H1 (cell line): ENCODE results near the gene TCF4. TPM values are rescaled to one million over a fixed set of nuclear protein-coding genes. Genes with fewer than 3 reads are reported as not detected.

ENCODE experiments used
- CTCF ChIA-PET: fragments of 300-600 bp; sonication (Branson Sonifier 250); formaldehyde crosslinking; loops from one replicate; lab custom pipeline; 2021; ENCODE audit not compliant: partially characterized antibody; lab: Charles Lee
- POLR2A ChIA-PET: fragments of 300-600 bp; sonication (Branson Sonifier 250); formaldehyde crosslinking; loops from one replicate; lab custom pipeline; 2021; ENCODE audit warnings: inconsistent platforms; ENCODE audit not compliant: partially characterized antibody; lab: Charles Lee
- DNase-seq, 2 experiments: peaks; one replicate each; pipeline versions ENCODE4 v3.0.0 to v3.0.0-alpha.2; 2010 to 2022; ENCODE audit warnings: low spot score in 2 of 2, low read depth in 1 of 2, mixed read lengths in 1 of 2
- FAIRE-seq: peaks from 2 replicates; lab custom pipeline; 2011; peaks lifted over from hg19 to GRCh38; lab: Jason Lieb, UNC
- H2AFZ ChIP-seq: 2 replicates; pipeline ENCODE4 v1.8.1; 2012; ENCODE audit warnings: low read length, inconsistent platforms
- H2AK5ac ChIP-seq: 2 replicates; pipeline ENCODE4 v1.6.1; 2013; ENCODE audit warnings: low read depth, low read length
- H2BK120ac ChIP-seq: replicated peaks from 2 replicates; pipeline ENCODE3; 2013; ENCODE audit warnings: low read depth, low read length, inconsistent platforms
- H2BK12ac ChIP-seq: 2 replicates; pipeline ENCODE4 v1.6.1; 2013; ENCODE audit warnings: low read depth, low read length
- H2BK15ac ChIP-seq: 2 replicates; pipeline ENCODE4 v1.6.1; 2013; ENCODE audit warnings: low read length
- H2BK20ac ChIP-seq: 2 replicates; pipeline ENCODE4 v1.6.1; 2013; ENCODE audit warnings: low read length
- H2BK5ac ChIP-seq: 2 replicates; pipeline ENCODE4 v1.6.1; 2013; ENCODE audit warnings: low read depth, low read length
- H3K14ac ChIP-seq: 2 replicates; pipeline ENCODE4 v1.6.1; 2013; ENCODE audit warnings: inconsistent platforms; ENCODE audit not compliant: insufficient read length
- H3K18ac ChIP-seq: 2 replicates; pipeline ENCODE4 v1.6.1; 2013; ENCODE audit warnings: low read length; ENCODE audit errors: extremely low read depth
- H3K23ac ChIP-seq: 2 replicates; pipeline ENCODE4 v1.6.1; 2013; ENCODE audit warnings: inconsistent platforms; ENCODE audit not compliant: insufficient read length
- H3K23me2 ChIP-seq: 2 replicates; pipeline ENCODE4 v1.6.1; 2013; ENCODE audit warnings: low read depth, low read length
- H3K27ac ChIP-seq: 2 replicates; pipeline ENCODE4 v1.6.1; 2011; ENCODE audit warnings: low read depth, low read length, inconsistent platforms
- H3K27me3 ChIP-seq, 4 experiments: replicated peaks in 1 of 4; 1 replicate in 1 of 4; 2 replicates in 3 of 4; pipeline versions ENCODE4 v1.6.1 to v1.8.1; 2011 to 2013; ENCODE audit warnings: low read length in 3 of 4, mild to moderate bottlenecking in 3 of 4, inconsistent platforms in 2 of 4, mixed read lengths in 2 of 4, moderate library complexity in 1 of 4; ENCODE audit not compliant: control insufficient read depth in 3 of 4, insufficient read depth in 3 of 4; ENCODE audit errors: extremely low read depth in 1 of 4
- H3K36me3 ChIP-seq, 4 experiments: 2 replicates each; pipeline versions ENCODE4 v1.6.1 to v1.8.1; 2011 to 2013; ENCODE audit warnings: mild to moderate bottlenecking in 4 of 4, low read length in 3 of 4, moderate library complexity in 2 of 4, control low read depth in 1 of 4, inconsistent platforms in 1 of 4; ENCODE audit not compliant: insufficient read depth in 4 of 4, control insufficient read depth in 2 of 4
- H3K4ac ChIP-seq: replicated peaks from 2 replicates; pipeline ENCODE3; 2013; ENCODE audit warnings: low read length, low read depth, mixed read lengths, inconsistent platforms; ENCODE audit not compliant: insufficient read length
- H3K4me1 ChIP-seq, 4 experiments: replicated peaks in 1 of 4; 1 replicate in 1 of 4; 2 replicates in 3 of 4; pipeline versions ENCODE4 v1.6.1 to v1.8.1; 2011 to 2013; ENCODE audit warnings: low read length in 3 of 4, inconsistent platforms in 2 of 4, mixed read lengths in 1 of 4; ENCODE audit not compliant: insufficient read depth in 4 of 4, control insufficient read depth in 3 of 4
- H3K4me2 ChIP-seq, 2 experiments: 2 replicates each; pipeline versions ENCODE4 v1.6.1 to v1.8.1; 2011 to 2013; ENCODE audit warnings: low read depth in 2 of 2, low read length in 2 of 2, control low read depth in 1 of 2, inconsistent platforms in 1 of 2, mild to moderate bottlenecking in 1 of 2; ENCODE audit not compliant: insufficient read depth in 1 of 2
- H3K4me3 ChIP-seq, 4 experiments: fragments of 200-600, 300-600 bp in 1 of 4; sonication (generic), shearing (Covaris generic), sonication (Bioruptor Twin) in 1 of 4; 2 replicates each; pipeline versions ENCODE4 v1.5.1 to v1.8.1; 2011 to 2016; ENCODE audit warnings: low read length in 4 of 4, low read depth in 3 of 4, control low read depth in 2 of 4, inconsistent platforms in 2 of 4, mild to moderate bottlenecking in 2 of 4, mixed read lengths in 1 of 4, moderate library complexity in 1 of 4; ENCODE audit not compliant: insufficient read depth in 2 of 4; ENCODE audit errors: extremely low read depth in 1 of 4
- H3K56ac ChIP-seq: replicated peaks from 2 replicates; pipeline ENCODE3; 2013; ENCODE audit warnings: low read depth, mild to moderate bottlenecking, mixed read lengths, low read length, inconsistent platforms; ENCODE audit not compliant: insufficient read length
- H3K79me1 ChIP-seq: 2 replicates; pipeline ENCODE4 v1.6.1; 2013; ENCODE audit warnings: low read depth, low read length, control low read depth
- H3K79me2 ChIP-seq, 2 experiments: 2 replicates each; pipeline versions ENCODE4 v1.6.1 to v1.8.1; 2012 to 2013; ENCODE audit warnings: low read length in 2 of 2, mild to moderate bottlenecking in 2 of 2, inconsistent platforms in 1 of 2; ENCODE audit not compliant: insufficient read depth in 2 of 2, control insufficient read depth in 1 of 2
- H3K9ac ChIP-seq, 4 experiments: replicated peaks in 1 of 4; 1 replicate in 1 of 4; 2 replicates in 3 of 4; pipeline versions ENCODE4 v1.6.1 to v1.8.1; 2011 to 2013; ENCODE audit warnings: low read depth in 3 of 4, low read length in 3 of 4, control low read depth in 2 of 4, mild to moderate bottlenecking in 2 of 4, moderate library complexity in 2 of 4, inconsistent platforms in 1 of 4; ENCODE audit errors: extremely low read depth in 1 of 4
- H3K9me3 ChIP-seq, 2 experiments: 2 replicates each; pipeline versions ENCODE4 v1.6.1 to v1.8.1; 2012 to 2013; ENCODE audit warnings: mild to moderate bottlenecking in 2 of 2, moderate library complexity in 2 of 2, control low read depth in 1 of 2, inconsistent platforms in 1 of 2, low read depth in 1 of 2, low read length in 1 of 2, mixed read lengths in 1 of 2; ENCODE audit not compliant: insufficient read depth in 2 of 2
- H4K20me1 ChIP-seq, 2 experiments: replicated peaks in 1 of 2; 2 replicates each; pipeline versions ENCODE3 to v1.8.1; 2011 to 2013; ENCODE audit warnings: inconsistent platforms in 2 of 2, low read length in 2 of 2, mild to moderate bottlenecking in 1 of 2; ENCODE audit not compliant: insufficient read depth in 2 of 2, control insufficient read depth in 1 of 2
- H4K5ac ChIP-seq: 2 replicates; pipeline ENCODE4 v1.6.1; 2013; ENCODE audit warnings: low read length, low read depth, mixed read lengths, inconsistent platforms; ENCODE audit not compliant: insufficient read length
- H4K8ac ChIP-seq: 2 replicates; pipeline ENCODE4 v1.8.0; 2013; ENCODE audit warnings: mild to moderate bottlenecking, moderate library complexity, low read length, inconsistent platforms; ENCODE audit not compliant: insufficient read depth; ENCODE audit errors: extremely low read depth
- H4K91ac ChIP-seq: replicated peaks from 2 replicates; pipeline ENCODE3; 2013; ENCODE audit warnings: low read length, mixed read lengths, inconsistent platforms; ENCODE audit not compliant: insufficient read length
- ASH2L ChIP-seq: fragments of 200-600, 300-600 bp; sonication (generic); IDR thresholded peaks from one replicate; pipeline ENCODE4 v1.7.1; 2017; ENCODE audit warnings: low read length
- E2F6 ChIP-seq: IDR thresholded peaks from 2 replicates; pipeline ENCODE4 v1.6.1; 2012; ENCODE audit warnings: inconsistent platforms
- EZH2 ChIP-seq: fragments of 200-600 bp; sonication (generic); IDR thresholded peaks from 2 replicates; pipeline ENCODE4 v1.7.1; 2012; ENCODE audit warnings: low read depth, mild to moderate bottlenecking, moderate library complexity, low read length, inconsistent platforms; ENCODE audit not compliant: severe bottlenecking
- GABPA ChIP-seq: IDR thresholded peaks from 2 replicates; pipeline ENCODE4 v1.6.1; 2011; ENCODE audit warnings: mild to moderate bottlenecking, low read length, moderate library complexity, borderline replicate concordance; ENCODE audit not compliant: insufficient read depth
- JUN ChIP-seq: IDR thresholded peaks from 2 replicates; pipeline ENCODE4 v1.6.1; 2011; ENCODE audit warnings: low read depth, mild to moderate bottlenecking, improper control_type of control experiment, low read length
- PHF8 ChIP-seq: fragments of 200-600 bp; sonication (generic); conservative IDR thresholded peaks from 2 replicates; pipeline ENCODE4 v1.7.1; 2012; ENCODE audit warnings: low read depth, mild to moderate bottlenecking, inconsistent platforms, low read length, moderate library complexity
- POLR2A ChIP-seq, 2 experiments: IDR thresholded peaks; 1 replicate in 1 of 2; 2 replicates in 1 of 2; pipeline ENCODE4 v1.6.1; 2011; ENCODE audit warnings: low read depth in 2 of 2, low read length in 2 of 2, mild to moderate bottlenecking in 2 of 2; ENCODE audit errors: control extremely low read depth in 1 of 2
- RXRA ChIP-seq: IDR thresholded peaks from 2 replicates; pipeline ENCODE4 v1.6.1; 2011; ENCODE audit warnings: low read depth, mild to moderate bottlenecking, low read length, moderate library complexity; ENCODE audit not compliant: insufficient read depth
- SIRT6 ChIP-seq: IDR thresholded peaks from one replicate; pipeline ENCODE4 v1.7.1; 2012; ENCODE audit warnings: low read length, inconsistent platforms
- SP1 ChIP-seq: IDR thresholded peaks from 2 replicates; pipeline ENCODE4 v1.6.1; 2011; ENCODE audit warnings: low read depth, low read length
- SP2 ChIP-seq: IDR thresholded peaks from 2 replicates; pipeline ENCODE4 v1.6.1; 2012; ENCODE audit warnings: mild to moderate bottlenecking, low read length, inconsistent platforms
- TBP ChIP-seq: IDR thresholded peaks from 2 replicates; pipeline ENCODE4 v1.6.1; 2011; ENCODE audit warnings: low read depth, low read length, improper control_type of control experiment
- WGBS, 2 experiments: shearing (Covaris generic) in 1 of 2; methylation state at CpG; one replicate each; pipeline versions ENCODE4 v1.1.6 to v1.1.7; 2013 to 2015; ENCODE audit warnings: low lambda C conversion rate in 2 of 2, mixed read lengths in 2 of 2, inconsistent platforms in 1 of 2, low coverage in 1 of 2, missing lambda C conversion rate in 1 of 2; ENCODE audit not compliant: insufficient replicate concordance in 2 of 2, insufficient coverage in 1 of 2, insufficient read length in 1 of 2; ENCODE audit errors: extremely low coverage in 1 of 2, missing lambda C conversion rate in 1 of 2; 5-methylcytosine and 5-hydroxymethylcytosine counted together
- polyA plus RNA-seq, 7 experiments: library from polyadenylated mRNA; depleted of rRNA in 3 of 7; stranded (reverse) in 5 of 7; unstranded in 2 of 7; fragments of >200 nt in 5 of 7; fragments of 200-250 nt in 2 of 7; gene quantifications; 1 replicate in 5 of 7; 2 replicates in 1 of 7; 4 replicates in 1 of 7; pipeline versions ENCODE4 v1.2.1 to v1.2.3, GENCODE V29; 2011 to 2013; ENCODE audit warnings: missing spikeins in 2 of 7, mixed read lengths in 2 of 7
- total RNA-seq: library from RNA; stranded (reverse); fragmentation: NEBNext Ultra II Directional; extraction: Animal tissue kit (Norgen Biotek cat#: 25700); gene quantifications from 2 replicates; pipeline ENCODE4 v1.2.1, GENCODE V29; 2021
- TF ChIP-seq, protein P1 (sequence below): IDR thresholded peaks from 2 replicates; pipeline ENCODE4 v1.6.1; 2012; ENCODE audit warnings: low read length, inconsistent platforms

TCF4 gene
- total and polyA plus RNA-seq, 2 of the 8 experiments (the other 6 are each of a cell fraction or from before 2014, with no cell fraction given) = 59.3 to 118 TPM

- H3K9me3 ChIP-seq = no peaks in the 10 kb centered on the region; a peak in 1 of 4 replicates
- H2AFZ ChIP-seq = no peak overlapping the region
- H4K20me1 ChIP-seq = no peaks in the 10 kb centered on the region
- no peak overlapping the region for H3K27ac ChIP-seq
- H3K14ac ChIP-seq = no peak overlapping the region
- H4K5ac ChIP-seq = no peak overlapping the region
- no peaks in the 10 kb centered on the region for H3K36me3 ChIP-seq
- POLR2A ChIA-PET = interaction anchor here (0.7 kb wide), 1 partner anchor 11 kb away, joined by 3 read pairs; no protein-coding TSS in a partner anchor
- no peak overlapping the region for H3K9ac ChIP-seq
- H3K23me2 ChIP-seq = no peaks in the 10 kb centered on the region
- CTCF ChIA-PET = interaction anchor here (0.7 kb wide), 1 partner anchor 15 kb away, joined by 3 read pairs; no protein-coding TSS in a partner anchor
- no peaks in the 10 kb centered on the region for H3K79me1 ChIP-seq
- DNase-seq (no peak), FAIRE-seq (no peak)
- TF ChIP-seq SIRT6 = no peak
- TF ChIP-seq TBP = no peak
- no peak for TF ChIP-seq SP1
- TF ChIP-seq, protein P1, sequence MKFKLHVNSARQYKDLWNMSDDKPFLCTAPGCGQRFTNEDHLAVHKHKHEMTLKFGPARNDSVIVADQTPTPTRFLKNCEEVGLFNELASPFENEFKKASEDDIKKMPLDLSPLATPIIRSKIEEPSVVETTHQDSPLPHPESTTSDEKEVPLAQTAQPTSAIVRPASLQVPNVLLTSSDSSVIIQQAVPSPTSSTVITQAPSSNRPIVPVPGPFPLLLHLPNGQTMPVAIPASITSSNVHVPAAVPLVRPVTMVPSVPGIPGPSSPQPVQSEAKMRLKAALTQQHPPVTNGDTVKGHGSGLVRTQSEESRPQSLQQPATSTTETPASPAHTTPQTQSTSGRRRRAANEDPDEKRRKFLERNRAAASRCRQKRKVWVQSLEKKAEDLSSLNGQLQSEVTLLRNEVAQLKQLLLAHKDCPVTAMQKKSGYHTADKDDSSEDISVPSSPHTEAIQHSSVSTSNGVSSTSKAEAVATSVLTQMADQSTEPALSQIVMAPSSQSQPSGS = no peak
- TF ChIP-seq SP2 = no peak
- TF ChIP-seq RXRA = no peak
- no peak for TF ChIP-seq ASH2L
- TF ChIP-seq GABPA = no peak
- no peak for TF ChIP-seq EZH2
- TF ChIP-seq JUN = no peak
- TF ChIP-seq E2F6 = no peak
- TF ChIP-seq PHF8 = no peak
- TF ChIP-seq POLR2A (IDR thresholded peaks at IDR 0.05; ENCODE audit: control extremely low read depth in 1 of 2, low read depth in 2 of 2, low read length in 2 of 2) = no peak
- H3K79me2 ChIP-seq = no peaks in the 10 kb centered on the region
- H4K8ac ChIP-seq = no peak overlapping the region
- no peak overlapping the region for H3K23ac ChIP-seq
- no peak overlapping the region for H3K4me3 ChIP-seq
- no peaks in the 10 kb centered on the region for H3K4me1 ChIP-seq
- no peak overlapping the region for H4K91ac ChIP-seq
- WGBS, 2 experiments = 44% methylated on average over 2 of the region's 2 CpGs; no CpG with 5 or more reads in 1 of the 2 experiments
- H3K4me2 ChIP-seq = no peak overlapping the region
- no peak overlapping the region for H2BK12ac ChIP-seq
- H3K18ac ChIP-seq = no peak overlapping the region
- H3K56ac ChIP-seq = no peak overlapping the region
- no peak overlapping the region for H2BK5ac ChIP-seq
- no peak overlapping the region for H2BK120ac ChIP-seq
- H2BK15ac ChIP-seq = no peak overlapping the region
- H3K4ac ChIP-seq = no peak overlapping the region
- H2BK20ac ChIP-seq = no peak overlapping the region
- no peaks in the 10 kb centered on the region for H3K27me3 ChIP-seq
- no peak overlapping the region for H2AK5ac ChIP-seq
Measured at GRCh38 chr18:55206927-55207326, 381.1 kb downstream of the TCF4 start.
